ENCODE results near the gene TTL. TPM values are rescaled to one million over a fixed set of nuclear protein-coding genes. Genes with fewer than 3 reads are reported as not detected.

Gene TTL
- total and polyA plus RNA-seq, 2 of the 13 experiments (the other 11 are each of a cell fraction or from before 2014, with no cell fraction given): 19.0 to 59.8 TPM

GRCh38 chr2:112584134-112584890, 102.4 kb downstream of the TTL start, which contains the start of gene CHCHD5 (continued):
- 0 out of 2 replicates have a peak, but pooled peaks have one; percentile 36 for TF ChIP-seq NFKBIZ (CRISPR knock-in tag; IDR thresholded peaks at IDR 0.05)
- TF ChIP-seq ZNF3 (CRISPR knock-in tag; IDR thresholded peaks at IDR 0.05): peak; percentile 24; the same call in 1 of the 2 replicates
- no peak for TF ChIP-seq ATF5 (CRISPR knock-in tag; IDR thresholded peaks at IDR 0.05; ENCODE audit: low read depth)
- peak; percentile 15; the same call in 1 of the 2 replicates for TF ChIP-seq HOXA5 (CRISPR knock-in tag; IDR thresholded peaks at IDR 0.05)
- 0 out of 2 replicates have a peak, but pooled peaks have one; percentile 11 for TF ChIP-seq E2F2 (CRISPR knock-in tag; IDR thresholded peaks at IDR 0.05; ENCODE audit: borderline replicate concordance)
- TF ChIP-seq TOPORS (CRISPR knock-in tag; IDR thresholded peaks at IDR 0.05): peak; percentile 86
- no peak for TF ChIP-seq ZNF678 (CRISPR knock-in tag; IDR thresholded peaks at IDR 0.05)
- TF ChIP-seq BRF2 (CRISPR knock-in tag; IDR thresholded peaks at IDR 0.05): peak; percentile 84; the same call in 1 of the 2 replicates
- TF ChIP-seq ELF3 (CRISPR knock-in tag; IDR thresholded peaks at IDR 0.05): peak; percentile 99
- TF ChIP-seq ZNF260 (CRISPR knock-in tag; IDR thresholded peaks at IDR 0.05; ENCODE audit: borderline replicate concordance, low read depth): no peak
- no peak for TF ChIP-seq HMG20A (CRISPR knock-in tag; IDR thresholded peaks at IDR 0.05; ENCODE audit: borderline replicate concordance)
- TF ChIP-seq CHD2 (IDR thresholded peaks at IDR 0.05; ENCODE audit: low read depth, low read length): peak; percentile 82
- TF ChIP-seq ZNF512B (CRISPR knock-in tag; IDR thresholded peaks at IDR 0.05; ENCODE audit: borderline replicate concordance): no peak
- 0 out of 2 replicates have a peak, but pooled peaks have one; percentile 16 for TF ChIP-seq ZNF589 (CRISPR knock-in tag; conservative IDR thresholded peaks at IDR 0.05)
- TF ChIP-seq ZNF282 (IDR thresholded peaks at IDR 0.05; ENCODE audit: partially characterized antibody): no peak
- TF ChIP-seq MATR3 (CRISPR knock-in tag; IDR thresholded peaks at IDR 0.05): no peak
- TF ChIP-seq ZNF264 (CRISPR knock-in tag; IDR thresholded peaks at IDR 0.05): peak; percentile 51
- TF ChIP-seq SIX4 (CRISPR knock-in tag; IDR thresholded peaks at IDR 0.05): no peak
- no peak for TF ChIP-seq ZNF567 (CRISPR knock-in tag; IDR thresholded peaks at IDR 0.05; ENCODE audit: borderline replicate concordance)
- TF ChIP-seq NFE2L2 (IDR thresholded peaks at IDR 0.05; ENCODE audit: low read length): no peak
- peak in 1 of 2 experiments; percentile 88; a peak in 2 of 4 replicates for TF ChIP-seq KLF16 (CRISPR knock-in tag; IDR thresholded peaks at IDR 0.05)
- TF ChIP-seq SOX5 (CRISPR knock-in tag; IDR thresholded peaks at IDR 0.05; ENCODE audit: borderline replicate concordance): peak; percentile 44
